22Rv1 (cell line): ENCODE measurements around the gene ALKBH5.

Experiments
- ZFX ChIP-seq: fragments of 450-650 bp; IDR thresholded peaks from 2 replicates; pipeline ENCODE4 v1.6.1; 2017; ENCODE audit warnings: antibody characterized with exemption, borderline replicate concordance
- TF ChIP-seq, protein P1 (sequence below): fragments of 450-650 bp; IDR thresholded peaks from 2 replicates; pipeline ENCODE4 v1.5.1; 2017; ENCODE audit warnings: mild to moderate bottlenecking

DNA sequence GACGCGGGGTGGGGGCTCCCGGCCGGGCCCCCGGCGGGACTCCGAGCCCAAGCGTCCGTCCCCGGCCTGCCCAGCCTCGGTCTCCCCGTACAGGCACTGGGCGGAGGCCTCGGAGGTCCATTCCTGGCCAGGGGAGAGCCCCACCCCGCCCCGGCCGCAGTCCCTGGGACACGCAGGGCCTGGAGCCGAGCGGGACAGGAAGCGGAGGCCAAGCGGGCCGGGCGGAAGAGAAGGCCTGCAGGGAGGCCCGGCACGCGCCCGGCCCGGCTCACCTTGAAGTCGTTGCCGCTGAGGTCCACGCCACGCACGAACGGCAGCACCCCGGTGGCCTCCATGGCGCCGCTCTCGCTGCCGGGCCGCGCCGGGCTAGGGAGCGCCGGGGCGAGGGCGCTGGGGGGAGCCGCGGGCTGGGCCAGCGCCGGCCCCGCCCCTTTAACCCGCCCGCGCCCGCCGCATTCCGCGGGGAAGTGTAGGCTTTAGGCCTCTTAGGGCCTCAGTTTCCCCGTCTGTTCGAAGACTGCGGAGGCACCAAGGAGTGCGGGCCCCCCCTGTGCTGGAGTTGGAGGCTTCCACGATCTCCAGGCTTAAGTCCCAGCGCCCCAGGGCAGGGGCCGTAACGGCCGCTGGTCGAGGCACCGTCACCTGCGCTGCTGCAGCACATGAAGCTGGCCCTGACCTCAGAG lies 74.9 kb downstream of the ALKBH5 start, which contains the start of gene FLII:
- TF ChIP-seq, protein P1, sequence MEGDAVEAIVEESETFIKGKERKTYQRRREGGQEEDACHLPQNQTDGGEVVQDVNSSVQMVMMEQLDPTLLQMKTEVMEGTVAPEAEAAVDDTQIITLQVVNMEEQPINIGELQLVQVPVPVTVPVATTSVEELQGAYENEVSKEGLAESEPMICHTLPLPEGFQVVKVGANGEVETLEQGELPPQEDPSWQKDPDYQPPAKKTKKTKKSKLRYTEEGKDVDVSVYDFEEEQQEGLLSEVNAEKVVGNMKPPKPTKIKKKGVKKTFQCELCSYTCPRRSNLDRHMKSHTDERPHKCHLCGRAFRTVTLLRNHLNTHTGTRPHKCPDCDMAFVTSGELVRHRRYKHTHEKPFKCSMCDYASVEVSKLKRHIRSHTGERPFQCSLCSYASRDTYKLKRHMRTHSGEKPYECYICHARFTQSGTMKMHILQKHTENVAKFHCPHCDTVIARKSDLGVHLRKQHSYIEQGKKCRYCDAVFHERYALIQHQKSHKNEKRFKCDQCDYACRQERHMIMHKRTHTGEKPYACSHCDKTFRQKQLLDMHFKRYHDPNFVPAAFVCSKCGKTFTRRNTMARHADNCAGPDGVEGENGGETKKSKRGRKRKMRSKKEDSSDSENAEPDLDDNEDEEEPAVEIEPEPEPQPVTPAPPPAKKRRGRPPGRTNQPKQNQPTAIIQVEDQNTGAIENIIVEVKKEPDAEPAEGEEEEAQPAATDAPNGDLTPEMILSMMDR, result no peak
- no peak for TF ChIP-seq ZFX
